ENCODE measurements around the gene CLCA1. TPM values are rescaled to one million over a fixed set of nuclear protein-coding genes. Genes with fewer than 3 reads are reported as not detected.

The CLCA1 gene
- total RNA-seq, 1 experiment from 2014 or later, result not detected

- Histone ChIP-seq H3K9me3 (ENCODE audit: low read depth, low read length, poor library complexity, severe bottlenecking) (no peaks in the 10 kb centered on the region), H3K36me3 (ENCODE audit: insufficient read depth, low read length, poor library complexity, severe bottlenecking) (no peaks in the 10 kb centered on the region), H3K27ac (ENCODE audit: low read depth, low read length, poor library complexity, severe bottlenecking) (no peak overlapping the region), H3K4me1 (ENCODE audit: insufficient read depth, low read length, poor library complexity, severe bottlenecking) (peaks cover 6% of the 10 kb centered on the region), H3K27me3 (replicated peaks; ENCODE audit: insufficient read depth, low read depth, low read length, poor library complexity) (no peaks in the 10 kb centered on the region), H3K4me3 (ENCODE audit: low read depth, low read length, poor library complexity, severe bottlenecking) (no peak overlapping the region)
- no peak for DNase-seq (ENCODE audit: low spot score)
- TF ChIP-seq EZH2 (IDR thresholded peaks at IDR 0.05; ENCODE audit: borderline replicate concordance, low read depth, low read length, poor library complexity, severe bottlenecking) (no peak), CTCF (conservative IDR thresholded peaks at IDR 0.05; ENCODE audit: low read depth, low read length) (no peak)
- CTCF ChIA-PET, result no interaction called here
- no TSS peak for BruUV-seq (replicated peaks)
- intact Hi-C loops (cut with micrococcal nuclease; ENCODE audit: unreplicated experiment), result no loop called here
- POLR2A ChIA-PET (ENCODE audit: low non-redundant PET), result no interaction called here
These were observed 34.7 kb upstream of the CLCA1 start for GRCh38 chr1:86434059-86434458.

GRCh38 chr1:86435327-86435726 lies 33.4 kb upstream of the CLCA1 start:
- intact Hi-C loops (cut with micrococcal nuclease; ENCODE audit: unreplicated experiment), result no loop called here
- Histone ChIP-seq H3K4me1 (ENCODE audit: insufficient read depth, low read length, poor library complexity, severe bottlenecking) (no peaks in the 10 kb centered on the region), H3K27me3 (replicated peaks; ENCODE audit: insufficient read depth, low read depth, low read length, poor library complexity) (no peaks in the 10 kb centered on the region), H3K36me3 (ENCODE audit: insufficient read depth, low read length, poor library complexity, severe bottlenecking) (no peaks in the 10 kb centered on the region), H3K27ac (ENCODE audit: low read depth, low read length, poor library complexity, severe bottlenecking) (no peak overlapping the region), H3K4me3 (ENCODE audit: low read depth, low read length, poor library complexity, severe bottlenecking) (no peak overlapping the region), H3K9me3 (ENCODE audit: low read depth, low read length, poor library complexity, severe bottlenecking) (no peaks in the 10 kb centered on the region)
- no peak for TF ChIP-seq CTCF (conservative IDR thresholded peaks at IDR 0.05; ENCODE audit: low read depth, low read length)
- TF ChIP-seq EZH2 (IDR thresholded peaks at IDR 0.05; ENCODE audit: borderline replicate concordance, low read depth, low read length, poor library complexity, severe bottlenecking), result no peak
- ChIA-PET POLR2A (ENCODE audit: low non-redundant PET) (no interaction called here), CTCF (no interaction called here)
- no peak for DNase-seq (ENCODE audit: low spot score)
- no TSS peak for BruUV-seq (replicated peaks)

GRCh38 chr1:86436041-86436440 lies 32.7 kb upstream of the CLCA1 start:
- Histone ChIP-seq H3K4me1 (ENCODE audit: insufficient read depth, low read length, poor library complexity, severe bottlenecking) (no peaks in the 10 kb centered on the region), H3K4me3 (ENCODE audit: low read depth, low read length, poor library complexity, severe bottlenecking) (no peak overlapping the region), H3K9me3 (ENCODE audit: low read depth, low read length, poor library complexity, severe bottlenecking) (no peaks in the 10 kb centered on the region), H3K27ac (ENCODE audit: low read depth, low read length, poor library complexity, severe bottlenecking) (no peak overlapping the region), H3K27me3 (replicated peaks; ENCODE audit: insufficient read depth, low read depth, low read length, poor library complexity) (no peaks in the 10 kb centered on the region), H3K36me3 (ENCODE audit: insufficient read depth, low read length, poor library complexity, severe bottlenecking) (no peaks in the 10 kb centered on the region)
- peak; percentile 6 for DNase-seq (ENCODE audit: low spot score)
- BruUV-seq (replicated peaks), result no TSS peak
- TF ChIP-seq CTCF (conservative IDR thresholded peaks at IDR 0.05; ENCODE audit: low read depth, low read length) (no peak), EZH2 (IDR thresholded peaks at IDR 0.05; ENCODE audit: borderline replicate concordance, low read depth, low read length, poor library complexity, severe bottlenecking) (no peak)
- ChIA-PET POLR2A (ENCODE audit: low non-redundant PET) (no interaction called here), CTCF (no interaction called here)
- intact Hi-C loops (cut with micrococcal nuclease; ENCODE audit: unreplicated experiment), result no loop called here
